Motor neuron (in vitro differentiated cells): Measurements from ENCODE around the gene CRYGD. TPM values are rescaled to one million over a fixed set of nuclear protein-coding genes. Genes with fewer than 3 reads are reported as not detected.
"Not testable (repeated sequence)": the region's sequence is repeated elsewhere in the genome, so short reads cannot be mapped to it uniquely, and the experiment has no call there.

Experiments used
- ATAC-seq, 8 experiments: fragments of 200-7000 bp; cut with Tn5 transposase; replicated peaks in 6 of 8; 2 replicates each; pipeline ENCODE4 v1.8.0; 2021; ENCODE audit warnings: mild to moderate bottlenecking in 8 of 8, moderate library complexity in 8 of 8
- H3K27ac ChIP-seq, 2 donors: fragments of 250-450 bp; sonication (Bioruptor Pico); 2 replicates each; pipeline ENCODE4 v1.9.0; 2021; ENCODE audit warnings: antibody characterized with exemption in 2 of 2, mild to moderate bottlenecking in 2 of 2, moderate library complexity in 1 of 2
- H3K4me1 ChIP-seq, 2 donors: fragments of 250-450 bp; sonication (Bioruptor Pico); replicated peaks in 1 of 2; 2 replicates each; pipeline ENCODE4 v1.6.1; 2021; ENCODE audit warnings: antibody characterized with exemption in 2 of 2, mild to moderate bottlenecking in 2 of 2, moderate library complexity in 1 of 2
- H3K4me3 ChIP-seq, 5 donors: fragments of 250-450 bp; sonication (Bioruptor Pico); 2 replicates each; pipeline ENCODE4 v1.9.0; 2021; ENCODE audit warnings: antibody characterized with exemption in 5 of 5, mild to moderate bottlenecking in 5 of 5, moderate library complexity in 4 of 5
- WGBS, 10 experiments: fragments of 450-650 bp; shearing (Covaris generic); methylation state at CpG; one replicate each; pipeline ENCODE4 v1.0.0; 2022; 5-methylcytosine and 5-hydroxymethylcytosine counted together
- in situ Hi-C, 9 experiments: fragments of 400-800 bp; cut with MboI; loops; one replicate each; pipeline ENCODE4 v1.15.0; 2021; ENCODE audit warnings: low sequenced_read_pairs in 9 of 9, low pct_unique_long_range_greater_than_20kb in 2 of 9; ENCODE audit not compliant: unreplicated experiment in 9 of 9
- total RNA-seq, 8 experiments: library from RNA; unstranded; fragments of 300-600 nt; gene quantifications; 2 replicates each; pipeline versions ENCODE4 v1.2.3 to v1.2.4, GENCODE V29; 2022

Gene CRYGD
- total RNA-seq, 8 experiments from 2014 or later = 0.75 to 2.4 (median 1.0) TPM; not detected in 4

DNA sequence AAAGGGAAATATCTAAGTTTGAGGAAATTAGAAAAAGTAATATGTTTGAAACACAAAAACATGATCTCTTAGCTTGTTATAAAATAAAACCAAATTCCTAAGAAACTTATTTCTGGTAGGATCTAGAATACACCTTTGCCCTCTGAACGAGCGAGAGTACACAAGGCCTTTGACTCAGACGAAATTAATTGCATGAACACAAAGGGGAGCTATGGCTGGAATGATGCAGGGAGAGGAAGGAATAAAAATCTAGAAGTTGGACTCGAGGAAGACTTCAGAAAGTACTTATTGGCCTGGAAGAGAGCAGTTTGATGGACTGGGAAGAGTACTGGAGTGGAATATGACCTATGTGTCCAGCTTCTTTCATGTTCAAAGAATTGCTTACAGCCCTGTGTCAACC, 927 bp upstream of the CRYGD start:
- in situ Hi-C loops = no loop called here
- 17 to 76% (median 58%) methylated on average over 1 to 4 of the region's 4 CpGs; no CpG with 5 or more reads in 1 of the 10 experiments for WGBS, 10 experiments
- no peak for ATAC-seq
- H3K4me3 ChIP-seq = no peak overlapping the region
- H3K27ac ChIP-seq = no peak overlapping the region
- H3K4me1 ChIP-seq = peaks cover 0 to 12% of the 10 kb centered on the region in 2 donors

DNA sequence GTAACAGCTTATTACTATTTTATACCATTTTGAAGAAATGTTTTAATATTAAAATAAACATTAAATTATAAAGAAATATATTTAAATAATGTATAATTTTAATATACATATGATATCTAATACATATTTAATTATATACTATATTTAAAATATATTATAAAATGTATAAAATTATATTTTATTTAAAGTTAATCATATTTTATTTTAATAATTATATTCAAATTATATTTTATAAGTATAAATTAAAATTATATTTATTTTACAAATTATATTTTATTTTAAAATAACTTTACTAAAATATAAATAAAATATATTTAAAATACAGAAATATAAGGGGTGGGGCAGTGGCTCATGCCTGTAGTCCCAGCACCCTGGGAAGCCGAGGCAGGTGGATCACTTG, 2.1 kb downstream of the CRYGD start:
- ATAC-seq = no peak
- Histone ChIP-seq H3K4me1 (peaks cover 7 to 12% of the 10 kb centered on the region in 2 donors), H3K4me3 (no peak overlapping the region), H3K27ac (no peak overlapping the region)
- in situ Hi-C loops = loop anchor here in 3 of 9 experiments (25.0 kb wide), 1 partner anchor 140 kb away; the partner anchor contains the start of genes IDH1 (in 3 of the 3) and PIKFYVE (in 3 of the 3)
- WGBS, 10 experiments = 18 to 100% (median 80%) methylated on average over 1 of the region's 1 CpG; no CpG with 5 or more reads in 2 of the 10 experiments

DNA sequence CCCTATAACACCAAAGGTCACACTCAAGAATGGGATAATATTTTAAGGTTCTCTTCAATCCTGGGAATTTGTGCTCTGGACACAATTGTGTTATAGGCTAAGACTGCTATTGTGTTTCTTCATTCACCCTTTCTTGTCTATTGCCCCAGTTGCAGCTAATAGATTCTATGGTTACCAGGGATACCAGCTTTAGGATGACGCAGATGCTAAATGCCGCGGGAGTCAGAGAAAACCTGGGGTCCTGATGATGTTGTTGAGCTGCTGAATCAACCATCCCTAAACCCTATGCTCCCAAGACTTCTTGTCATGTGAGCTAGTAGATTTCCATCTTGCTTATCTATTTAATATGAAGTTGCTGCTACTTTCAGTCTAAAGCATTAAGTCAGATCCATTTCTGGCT, 5.4 kb downstream of the CRYGD start:
- ATAC-seq = peak in 5 of 8 experiments; percentile 55 to 90 (median 66)
- in situ Hi-C loops = loop anchor here in 3 of 9 experiments (25.0 kb wide), 1 partner anchor 143 kb away; the partner anchor contains the start of genes IDH1 (in 3 of the 3) and PIKFYVE (in 3 of the 3)
- H3K4me1 ChIP-seq = peaks cover 7 to 12% of the 10 kb centered on the region in 2 donors
- 6 to 83% (median 37%) methylated on average over 2 to 3 of the region's 3 CpGs; no CpG with 5 or more reads in 3 of the 10 experiments for WGBS, 10 experiments
- no peak overlapping the region for H3K4me3 ChIP-seq
- no peak overlapping the region for H3K27ac ChIP-seq

DNA sequence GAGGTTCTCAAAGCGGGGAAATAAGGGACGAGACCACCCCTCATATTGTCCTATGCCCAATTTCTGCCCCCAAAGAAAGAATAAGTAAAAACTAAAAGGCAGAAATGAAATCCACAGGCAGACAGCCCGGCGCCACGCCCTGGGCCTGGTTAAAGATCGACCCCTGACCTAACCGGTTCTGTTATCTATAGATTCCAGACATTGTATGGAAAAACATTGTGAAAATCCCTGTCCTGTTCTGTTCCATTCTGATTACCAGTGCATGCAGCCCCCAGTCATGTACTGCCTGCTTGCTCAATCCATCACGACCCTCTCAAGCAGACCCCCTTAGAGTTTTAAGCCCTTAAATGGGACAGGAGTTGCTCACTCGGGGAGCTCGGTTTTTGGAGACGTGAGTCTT, 6.9 kb downstream of the CRYGD start:
- not testable (repeated sequence) for ATAC-seq, H3K27ac ChIP-seq, H3K4me3 ChIP-seq
- H3K4me1 ChIP-seq = peaks cover 7 to 15% of the 10 kb centered on the region in 2 donors
- in situ Hi-C loops = loop anchor here in 3 of 9 experiments (25.0 kb wide), 1 partner anchor 145 kb away; the partner anchor contains the start of genes IDH1 (in 3 of the 3) and PIKFYVE (in 3 of the 3)
- WGBS, 10 experiments = 37 to 100% (median 83%) methylated on average over 1 to 4 of the region's 11 CpGs; no CpG with 5 or more reads in 3 of the 10 experiments

DNA sequence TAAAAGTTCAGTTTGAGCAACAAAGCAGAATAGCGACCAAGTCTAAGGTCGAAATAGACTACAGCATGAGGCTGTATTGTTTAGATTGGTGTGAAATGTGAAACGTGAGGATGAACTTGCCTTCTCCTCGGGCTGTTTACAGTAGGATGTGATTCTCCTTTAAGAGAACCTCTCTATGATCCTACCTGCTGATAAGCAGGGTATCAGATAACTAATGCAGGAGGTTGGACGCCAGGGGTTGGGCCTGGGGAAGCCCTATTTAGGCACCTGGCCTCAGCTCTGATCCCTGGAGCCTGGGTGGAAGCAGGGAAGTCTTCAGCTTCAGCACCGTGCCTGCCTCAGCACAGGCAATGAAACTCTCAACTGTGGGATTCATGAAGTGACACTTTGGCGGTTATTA, 11.4 kb downstream of the CRYGD start:
- ATAC-seq = peak in 1 of 8 experiments; percentile 39
- no peak overlapping the region for H3K4me3 ChIP-seq
- H3K27ac ChIP-seq = no peak overlapping the region
- peaks cover 0 to 3% of the 10 kb centered on the region in 2 donors for H3K4me1 ChIP-seq
- WGBS, 10 experiments = 20 to 70% (median 48%) methylated on average over 1 to 7 of the region's 7 CpGs; no CpG with 5 or more reads in 3 of the 10 experiments
- in situ Hi-C loops = loop anchor here in 3 of 9 experiments (25.0 kb wide), 1 partner anchor 149 kb away; the partner anchor contains the start of genes IDH1 (in 3 of the 3) and PIKFYVE (in 3 of the 3)

DNA sequence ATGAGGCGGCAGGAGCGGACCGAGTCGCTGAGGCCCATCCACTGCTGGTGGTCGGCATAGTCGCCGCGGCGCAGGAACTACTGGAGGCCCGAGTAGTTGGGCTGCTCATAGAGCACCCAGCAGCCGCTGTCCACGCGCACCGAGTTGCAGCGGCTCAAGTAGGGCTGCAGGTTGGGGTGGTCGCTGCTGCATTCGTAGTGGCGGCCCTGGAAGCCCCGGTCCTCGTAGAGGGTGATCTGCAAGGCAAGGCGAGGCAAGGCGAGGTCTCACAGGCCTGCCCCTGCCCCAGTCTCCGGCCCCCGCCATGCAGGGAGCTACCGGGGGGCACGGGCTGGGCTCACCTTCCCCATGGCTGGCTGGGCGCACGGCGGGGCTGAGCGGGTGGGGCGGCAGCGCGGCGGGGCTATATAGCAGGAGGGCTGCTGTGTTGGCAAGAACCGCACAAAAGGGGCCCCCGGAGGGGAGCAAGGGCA, 12.0 kb downstream of the CRYGD start:
- H3K4me1 ChIP-seq, H3K27ac ChIP-seq, H3K4me3 ChIP-seq: not testable (repeated sequence)
- 60 to 96% (median 60%) methylated on average over 1 to 4 of the region's 36 CpGs; no CpG with 5 or more reads in 7 of the 10 experiments for WGBS, 10 experiments
- in situ Hi-C loops = loop anchor here in 3 of 9 experiments (25.0 kb wide), 1 partner anchor 150 kb away; the partner anchor contains the start of genes IDH1 (in 3 of the 3) and PIKFYVE (in 3 of the 3)
- ATAC-seq = peak in 2 of 8 experiments; percentile 33 to 35

DNA sequence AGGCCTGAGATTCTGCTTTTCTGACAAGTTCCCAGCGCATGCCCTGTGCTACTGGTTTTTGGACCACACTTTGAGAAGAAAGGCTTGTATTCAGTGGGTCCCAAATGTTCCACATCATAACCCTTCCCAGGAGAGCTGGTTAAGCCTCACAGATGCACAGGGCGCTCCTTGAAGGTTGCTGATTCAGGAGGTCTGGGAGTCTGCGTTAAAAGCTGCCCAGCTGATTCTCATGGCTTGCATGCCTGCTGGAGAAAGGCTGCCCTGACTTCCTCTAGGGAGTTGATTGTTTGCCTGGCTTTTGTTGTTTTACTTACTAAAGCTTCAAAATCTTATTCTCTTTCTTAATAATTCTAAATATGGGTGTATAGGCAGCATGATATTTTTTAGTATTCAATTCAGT, 20.7 kb downstream of the CRYGD start:
- in situ Hi-C loops = loop anchor here in 3 of 9 experiments (25.0 kb wide), 1 partner anchor 159 kb away; the partner anchor contains the start of genes IDH1 (in 3 of the 3) and PIKFYVE (in 3 of the 3)
- Histone ChIP-seq H3K27ac (no peak overlapping the region), H3K4me1 (no peaks in the 10 kb centered on the region), H3K4me3 (no peak overlapping the region)
- ATAC-seq = no peak
- 50 to 100% (median 70%) methylated on average over 1 to 3 of the region's 3 CpGs; no CpG with 5 or more reads in 3 of the 10 experiments for WGBS, 10 experiments

DNA sequence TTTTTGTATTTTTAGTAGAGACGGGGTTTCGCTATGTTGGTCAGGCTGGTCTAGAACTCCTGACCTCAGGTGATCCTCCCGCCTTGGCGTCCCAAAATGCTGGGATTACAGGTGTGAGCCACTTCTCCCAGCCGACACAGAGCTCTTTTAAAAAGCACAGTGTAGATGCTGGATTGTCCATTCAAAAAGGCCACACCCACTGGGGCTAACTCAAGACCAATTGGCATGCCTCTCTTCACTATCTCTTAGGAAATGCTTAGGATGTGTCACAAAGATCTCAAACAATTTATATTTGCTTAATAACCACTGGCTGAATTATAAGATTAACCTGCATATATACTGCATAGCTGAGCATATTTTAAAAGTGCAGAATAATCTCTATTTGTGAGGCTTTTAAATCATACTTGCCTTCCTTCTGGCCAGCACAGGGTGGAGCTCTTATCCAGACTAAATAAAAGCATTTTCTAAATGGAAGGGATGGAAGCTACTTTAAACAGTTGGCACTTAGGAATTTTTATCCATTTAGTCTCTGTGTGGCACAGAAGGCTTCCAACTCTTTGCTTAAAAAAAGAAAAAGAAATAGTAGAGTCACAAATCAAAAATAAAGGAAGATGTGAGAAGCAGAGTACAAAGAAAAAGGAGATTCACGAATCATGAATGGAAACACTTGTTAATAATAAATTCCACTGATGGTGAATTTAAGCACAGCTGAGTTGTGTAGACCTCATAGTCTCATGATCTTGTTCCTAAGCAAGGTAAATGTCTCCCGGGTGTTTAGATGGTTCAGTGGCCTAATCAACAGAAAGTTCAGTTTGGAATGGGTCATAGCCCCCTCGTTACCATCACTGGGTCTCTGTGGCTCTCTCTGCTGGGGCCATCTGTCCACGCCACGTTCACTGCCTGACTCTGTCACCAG, 22.4 kb downstream of the CRYGD start:
- Histone ChIP-seq H3K4me3 (no peak overlapping the region), H3K4me1 (no peaks in the 10 kb centered on the region), H3K27ac (no peak overlapping the region)
- in situ Hi-C loops = loop anchor here in 3 of 9 experiments (25.0 kb wide), 1 partner anchor 160 kb away; the partner anchor contains the start of genes IDH1 (in 3 of the 3) and PIKFYVE (in 3 of the 3)
- ATAC-seq = peak in 5 of 8 experiments; percentile 37 to 72 (median 57)
- 7 to 100% (median 45%) methylated on average over 2 to 8 of the region's 10 CpGs; no CpG with 5 or more reads in 1 of the 10 experiments for WGBS, 10 experiments

DNA sequence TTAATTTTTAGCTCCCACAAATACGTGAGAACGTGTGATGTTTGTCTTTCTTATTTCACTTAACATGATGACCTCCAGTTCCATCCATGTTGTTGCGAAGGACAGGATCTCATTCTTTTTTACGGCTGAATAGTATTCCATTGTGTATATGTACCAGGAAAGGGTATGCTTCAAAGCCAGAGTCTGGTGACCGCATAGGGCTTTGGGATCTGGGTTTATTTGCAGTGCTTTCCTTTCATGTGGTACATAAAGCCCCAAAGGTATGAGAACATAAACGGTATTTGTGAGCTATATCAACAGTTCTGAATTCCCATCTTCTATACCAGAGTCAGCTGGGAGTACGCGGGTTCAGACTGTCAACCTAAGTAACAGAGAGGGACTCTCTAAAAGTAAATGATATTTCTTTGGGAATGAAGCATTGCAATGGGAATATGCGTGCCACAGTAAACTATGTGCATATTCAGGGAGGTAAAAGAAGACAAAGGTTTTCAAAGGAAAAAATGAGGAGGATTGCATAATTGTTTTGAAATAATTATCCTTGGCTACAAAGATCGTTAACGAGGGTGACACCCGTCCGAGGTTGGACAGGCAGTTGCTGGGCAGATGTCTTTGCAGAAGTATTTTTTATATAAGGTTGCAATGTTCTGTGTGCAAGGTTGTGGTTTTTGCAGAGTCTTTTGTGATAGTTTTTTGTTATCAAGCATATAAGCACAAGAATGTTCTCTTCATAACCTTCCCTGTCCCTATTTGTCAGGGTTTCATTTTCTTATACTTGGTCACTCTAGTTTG, 24.4 kb downstream of the CRYGD start:
- WGBS, 10 experiments = 20 to 100% (median 77%) methylated on average over 1 to 13 of the region's 13 CpGs
- H3K4me1 ChIP-seq = no peaks in the 10 kb centered on the region
- in situ Hi-C loops = loop anchor here in 3 of 9 experiments (25.0 kb wide), 1 partner anchor 162 kb away; the partner anchor contains the start of genes IDH1 (in 3 of the 3) and PIKFYVE (in 3 of the 3)
- peak in 3 of 8 experiments; percentile 34 to 67 (median 47) for ATAC-seq
- no peak overlapping the region for H3K4me3 ChIP-seq
- no peak overlapping the region for H3K27ac ChIP-seq

DNA sequence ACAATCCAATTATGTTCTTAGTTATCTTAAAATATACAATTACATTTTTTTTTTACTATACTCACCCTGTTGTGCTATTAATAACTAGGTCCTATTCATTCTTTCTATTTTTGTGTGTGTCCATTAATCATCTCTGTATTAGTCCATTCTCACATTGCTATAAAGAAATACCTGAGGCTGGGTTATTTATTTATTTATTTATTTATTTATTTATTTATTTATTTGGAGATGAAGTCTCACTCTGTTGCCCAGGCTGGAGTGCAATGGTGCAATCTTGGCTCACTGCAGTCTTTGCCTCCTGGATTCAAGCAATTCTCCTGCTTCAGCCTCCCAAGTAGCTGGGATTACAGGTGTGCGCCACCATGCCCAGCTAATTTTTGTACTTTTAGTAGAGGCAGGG, 25.6 kb downstream of the CRYGD start:
- H3K27ac ChIP-seq, H3K4me3 ChIP-seq, H3K4me1 ChIP-seq, in situ Hi-C loops, ATAC-seq: not testable (repeated sequence)
- 80 to 100% (median 100%) methylated on average over 1 of the region's 1 CpG; no CpG with 5 or more reads in 5 of the 10 experiments for WGBS, 10 experiments

DNA sequence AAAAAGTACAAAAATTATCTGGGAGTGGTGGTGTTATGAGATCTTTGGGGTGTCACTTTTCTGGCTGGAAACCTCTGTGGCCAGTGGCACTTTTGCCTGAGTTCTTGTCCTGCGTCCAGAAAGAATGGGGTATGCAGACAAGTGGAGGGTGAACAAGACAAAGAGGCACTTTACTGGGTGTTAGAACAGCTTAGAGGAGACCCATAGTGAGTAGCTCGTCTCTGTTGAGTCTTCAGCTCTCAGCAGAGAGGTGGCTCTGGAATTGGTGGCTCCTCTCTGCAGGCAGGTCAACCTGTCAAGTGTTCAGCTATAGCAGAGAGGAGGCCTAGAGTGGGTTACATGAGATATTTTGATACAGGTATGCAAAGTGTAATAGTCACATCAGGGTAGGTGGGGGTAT, 26.1 kb downstream of the CRYGD start:
- no peak overlapping the region for H3K27ac ChIP-seq
- no peaks in the 10 kb centered on the region for H3K4me1 ChIP-seq
- H3K4me3 ChIP-seq = no peak overlapping the region
- whole genome bisulfite sequencing, 10 experiments = 0 to 100% (median 65%) methylated on average over 1 to 2 of the region's 2 CpGs; no CpG with 5 or more reads in 5 of the 10 experiments
- no peak for ATAC-seq
- in situ Hi-C loops = no loop called here

DNA sequence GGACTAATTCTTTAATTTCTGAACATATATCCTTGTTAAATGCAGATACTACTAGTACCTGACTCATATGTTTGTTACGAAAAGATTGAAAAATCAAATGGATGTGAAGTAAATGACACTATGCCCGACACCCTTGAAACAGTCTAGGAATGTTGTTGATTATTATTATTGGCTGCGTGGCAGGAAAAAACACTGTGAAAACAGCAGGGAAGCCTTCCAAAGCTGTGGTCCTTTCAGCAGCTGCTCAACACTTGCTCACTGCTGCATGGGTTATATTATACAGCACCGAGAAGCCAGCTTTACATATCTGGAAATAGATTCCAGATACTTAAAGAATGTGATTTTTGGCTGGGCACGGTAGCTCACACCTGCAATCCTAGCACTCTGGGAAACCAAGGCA, 26.5 kb downstream of the CRYGD start:
- WGBS, 10 experiments = 0 to 100% (median 88%) methylated on average over 1 to 5 of the region's 5 CpGs
- ATAC-seq = peak in 3 of 8 experiments; percentile 4 to 11 (median 11)
- Histone ChIP-seq H3K27ac (no peak overlapping the region), H3K4me3 (no peak overlapping the region), H3K4me1 (no peaks in the 10 kb centered on the region)
- in situ Hi-C loops = no loop called here
